Activated naive CD8-positive, alpha-beta T cell treated with anti-CD3 and anti-CD28 coated beads for 36 hours (primary cell): ENCODE results near the gene GRAMD1A. TPM values are rescaled to one million over a fixed set of nuclear protein-coding genes. Genes with fewer than 3 reads are reported as not detected.

Source experiments
- DNase-seq: peaks from one replicate; pipeline ENCODE4 v3.0.0; 2021
- H3K27ac Mint-ChIP-seq: one replicate; pipeline ENCODE4 v1.8.0; 2022; ENCODE audit warnings: mild to moderate bottlenecking, moderate library complexity, mixed read lengths
- H3K27me3 Mint-ChIP-seq: one replicate; pipeline ENCODE4 v1.8.0; 2022; ENCODE audit warnings: mild to moderate bottlenecking, mixed read lengths
- H3K36me3 Mint-ChIP-seq: one replicate; pipeline ENCODE4 v1.8.0; 2021; ENCODE audit warnings: mild to moderate bottlenecking, mixed read lengths
- H3K4me1 Mint-ChIP-seq: one replicate; pipeline ENCODE4 v1.8.0; 2021; ENCODE audit warnings: mixed read lengths
- H3K4me3 Mint-ChIP-seq: one replicate; pipeline ENCODE4 v1.8.0; 2022; ENCODE audit warnings: mild to moderate bottlenecking, moderate library complexity, mixed read lengths
- H3K9me3 Mint-ChIP-seq: one replicate; pipeline ENCODE4 v1.8.0; 2022; ENCODE audit warnings: mixed read lengths
- total RNA-seq, 2 experiments: library from RNA; stranded (reverse); gene quantifications; one replicate each; pipeline ENCODE4 v1.2.3, GENCODE V29; 2021

The GRAMD1A gene
- total RNA-seq, 2 experiments from 2014 or later, result 135 to 140 TPM

- Mint-ChIP-seq H3K36me3 (peaks cover 10% of the 10 kb centered on the region), H3K4me3 (peak within 1 kb of the TSS; percentile 50), H3K4me1 (peaks cover 11% of the 10 kb centered on the region), H3K27ac (peak within 1 kb of the TSS; percentile 5), H3K9me3 (no peaks in the 10 kb centered on the region), H3K27me3 (peaks cover 14% of the 10 kb centered on the region)
- DNase-seq, result peak; percentile 84
Measured at GRCh38 chr19:35030257-35031071, 30.3 kb downstream of the GRAMD1A start, which contains the start of gene SCN1B. Gene SCN1B (plus strand): TSS chr19:35030470. CDS start chr19:35030821, 351 bp downstream.

- DNase-seq, result no peak
- H3K4me3 Mint-ChIP-seq, result peak overlapping the region; percentile 50
- peaks cover 10% of the 10 kb centered on the region for H3K36me3 Mint-ChIP-seq
- H3K27me3 Mint-ChIP-seq, result peaks cover 14% of the 10 kb centered on the region
- H3K4me1 Mint-ChIP-seq, result peaks cover 11% of the 10 kb centered on the region
- no peaks in the 10 kb centered on the region for H3K9me3 Mint-ChIP-seq
- H3K27ac Mint-ChIP-seq, result peak overlapping the region; percentile 5
Measured at GRCh38 chr19:35031072-35031881, 31.2 kb downstream of the GRAMD1A start.

- no peak for DNase-seq
- Mint-ChIP-seq H3K4me3 (no peak overlapping the region), H3K9me3 (no peaks in the 10 kb centered on the region), H3K27me3 (peaks cover 14% of the 10 kb centered on the region), H3K36me3 (peaks cover 7% of the 10 kb centered on the region), H3K27ac (no peak overlapping the region), H3K4me1 (peaks cover 11% of the 10 kb centered on the region)
Measured at GRCh38 chr19:35032356-35032865, 32.3 kb downstream of the GRAMD1A start.

GRCh38 chr19:35033067-35034004 lies 33.2 kb downstream of the GRAMD1A start:
- peaks cover 14% of the 10 kb centered on the region for H3K27me3 Mint-ChIP-seq
- no peak for DNase-seq
- peaks cover 9% of the 10 kb centered on the region for H3K4me1 Mint-ChIP-seq
- no peaks in the 10 kb centered on the region for H3K9me3 Mint-ChIP-seq
- H3K36me3 Mint-ChIP-seq, result peaks cover 2% of the 10 kb centered on the region
- H3K27ac Mint-ChIP-seq, result no peak overlapping the region
- no peak overlapping the region for H3K4me3 Mint-ChIP-seq

GRCh38 chr19:35034005-35034502 lies 33.9 kb downstream of the GRAMD1A start:
- H3K27ac Mint-ChIP-seq, result no peak overlapping the region
- no peak for DNase-seq
- peaks cover 14% of the 10 kb centered on the region for H3K27me3 Mint-ChIP-seq
- no peaks in the 10 kb centered on the region for H3K36me3 Mint-ChIP-seq
- no peaks in the 10 kb centered on the region for H3K9me3 Mint-ChIP-seq
- H3K4me1 Mint-ChIP-seq, result peaks cover 9% of the 10 kb centered on the region
- H3K4me3 Mint-ChIP-seq, result no peak overlapping the region

GRCh38 chr19:35034588-35035382 lies 34.7 kb downstream of the GRAMD1A start:
- no peak for DNase-seq

GRCh38 chr19:35037716-35038622 lies 37.8 kb downstream of the GRAMD1A start:
- Mint-ChIP-seq H3K9me3 (no peaks in the 10 kb centered on the region), H3K27me3 (no peaks in the 10 kb centered on the region), H3K4me1 (peaks cover 14% of the 10 kb centered on the region), H3K4me3 (no peak overlapping the region), H3K27ac (no peak overlapping the region), H3K36me3 (no peaks in the 10 kb centered on the region)
- DNase-seq, result no peak

More at GRCh38 chr19:35034588-35035382, 34.7 kb downstream of the GRAMD1A start:
- Mint-ChIP-seq H3K36me3 (no peaks in the 10 kb centered on the region), H3K4me1 (peaks cover 5% of the 10 kb centered on the region), H3K27ac (no peak overlapping the region), H3K27me3 (peaks cover 14% of the 10 kb centered on the region), H3K9me3 (no peaks in the 10 kb centered on the region), H3K4me3 (no peak overlapping the region)

GRCh38 chr19:35038623-35039512 lies 38.7 kb downstream of the GRAMD1A start:
- DNase-seq, result no peak
- H3K36me3 Mint-ChIP-seq, result no peaks in the 10 kb centered on the region
- H3K4me1 Mint-ChIP-seq, result peaks cover 14% of the 10 kb centered on the region
- no peak overlapping the region for H3K4me3 Mint-ChIP-seq
- no peaks in the 10 kb centered on the region for H3K9me3 Mint-ChIP-seq
- H3K27me3 Mint-ChIP-seq, result no peaks in the 10 kb centered on the region
- no peak overlapping the region for H3K27ac Mint-ChIP-seq

- H3K36me3 Mint-ChIP-seq, result no peaks in the 10 kb centered on the region
- H3K27ac Mint-ChIP-seq, result peak overlapping the region; percentile 3
- H3K9me3 Mint-ChIP-seq, result no peaks in the 10 kb centered on the region
- peak overlapping the region; percentile 42 for H3K4me3 Mint-ChIP-seq
- H3K4me1 Mint-ChIP-seq, result peaks cover 18% of the 10 kb centered on the region
- peaks cover 6% of the 10 kb centered on the region for H3K27me3 Mint-ChIP-seq
- no peak for DNase-seq
Measured at GRCh38 chr19:35039881-35040825, 40.0 kb downstream of the GRAMD1A start.

GRCh38 chr19:35040826-35041547 lies 40.9 kb downstream of the GRAMD1A start:
- Mint-ChIP-seq H3K36me3 (no peaks in the 10 kb centered on the region), H3K4me3 (peak overlapping the region; percentile 42), H3K4me1 (peaks cover 26% of the 10 kb centered on the region), H3K27me3 (peaks cover 6% of the 10 kb centered on the region), H3K27ac (peak overlapping the region; percentile 3), H3K9me3 (no peaks in the 10 kb centered on the region)
- peak; percentile 28 for DNase-seq
